Neural progenitor cell (in vitro differentiated cells): Measurements from ENCODE around the gene SMARCA1. TPM values are rescaled to one million over a fixed set of nuclear protein-coding genes. Genes with fewer than 3 reads are reported as not detected.

ENCODE experiments used
- DNase-seq: peaks from one replicate; pipeline ENCODE4 v3.0.0-alpha.2; 2016; ENCODE audit warnings: low spot score
- H2AFZ ChIP-seq: fragments of 200-600 bp; sonication (generic); replicated peaks from 2 replicates; pipeline ENCODE4 v1.6.1; 2016; ENCODE audit warnings: antibody characterized with exemption
- H3F3A ChIP-seq: fragments of 200-600 bp; sonication (generic); 2 replicates; pipeline ENCODE4 v1.6.1; 2016; ENCODE audit warnings: antibody characterized with exemption, low read depth
- H3K27ac ChIP-seq: fragments of 200-600 bp; sonication (generic); 2 replicates; pipeline ENCODE4 v1.5.1; 2016; ENCODE audit warnings: mild to moderate bottlenecking
- H3K27me3 ChIP-seq: fragments of 200-600 bp; sonication (generic); 2 replicates; pipeline ENCODE4 v1.6.1; 2016; ENCODE audit warnings: mild to moderate bottlenecking, moderate library complexity
- H3K36me3 ChIP-seq: fragments of 200-600 bp; sonication (generic); 2 replicates; pipeline ENCODE4 v1.5.1; 2016
- H3K4me1 ChIP-seq: fragments of 200-600 bp; sonication (generic); 2 replicates; pipeline ENCODE4 v1.6.1; 2016; ENCODE audit warnings: mixed run types
- H3K4me2 ChIP-seq: fragments of 200-600 bp; sonication (generic); 2 replicates; pipeline ENCODE4 v1.6.1; 2016
- H3K4me3 ChIP-seq: fragments of 200-600 bp; sonication (generic); 2 replicates; pipeline ENCODE4 v1.5.1; 2016
- H3K79me2 ChIP-seq: fragments of 200-600 bp; sonication (generic); 2 replicates; pipeline ENCODE4 v1.6.1; 2016; ENCODE audit warnings: low read depth
- H3K9ac ChIP-seq: fragments of 200-600 bp; sonication (generic); 2 replicates; pipeline ENCODE4 v1.6.1; 2016
- H3K9me3 ChIP-seq: fragments of 200-600 bp; sonication (generic); 2 replicates; pipeline ENCODE4 v1.5.1; 2016; ENCODE audit warnings: low read depth
- H4K20me1 ChIP-seq: fragments of 200-600 bp; sonication (generic); 2 replicates; pipeline ENCODE4 v1.6.1; 2016; ENCODE audit warnings: low read depth
- H3K27ac Mint-ChIP-seq: 3 replicates; pipeline ENCODE4 v1.8.0; 2021; ENCODE audit warnings: mixed read lengths
- H3K27me3 Mint-ChIP-seq: 2 replicates; pipeline ENCODE4 v1.8.0; 2022; ENCODE audit warnings: low read depth, mild to moderate bottlenecking, inconsistent platforms, moderate library complexity, mixed read lengths; ENCODE audit not compliant: insufficient read depth
- H3K36me3 Mint-ChIP-seq: 3 replicates; pipeline ENCODE4 v1.8.0; 2021; ENCODE audit warnings: mixed read lengths
- H3K4me1 Mint-ChIP-seq: 3 replicates; pipeline ENCODE4 v1.8.0; 2021; ENCODE audit warnings: mixed read lengths
- H3K4me3 Mint-ChIP-seq: 3 replicates; pipeline ENCODE4 v1.8.0; 2021; ENCODE audit warnings: mild to moderate bottlenecking, moderate library complexity, mixed read lengths
- H3K9me3 Mint-ChIP-seq: 3 replicates; pipeline ENCODE4 v1.8.0; 2020; ENCODE audit warnings: mixed read lengths
- EZH2 ChIP-seq: fragments of 200-600 bp; sonication (generic); IDR thresholded peaks from 2 replicates; pipeline ENCODE4 v1.6.1; 2017; ENCODE audit warnings: antibody characterized with exemption, mild to moderate bottlenecking, moderate library complexity
- EZH2phosphoT487 ChIP-seq: fragments of 200-600 bp; sonication (generic); IDR thresholded peaks from 2 replicates; pipeline ENCODE4 v1.6.1; 2017; ENCODE audit warnings: antibody characterized with exemption
- total RNA-seq: library from RNA; depleted of rRNA; stranded (reverse); fragments of >200 nt; gene quantifications from 2 replicates; pipeline ENCODE4 v1.2.3, GENCODE V29; 2015; ENCODE audit warnings: low replicate concordance
- TF ChIP-seq, protein P1 (sequence below): fragments of 200-600 bp; sonication (generic); IDR thresholded peaks from 2 replicates; pipeline ENCODE4 v1.5.1; 2017; ENCODE audit warnings: antibody characterized with exemption, mild to moderate bottlenecking

The SMARCA1 gene
- total RNA-seq, 1 donor from 2014 or later: 149 TPM

GRCh38 chrX:129478516-129478915 is 44.8 kb downstream of the SMARCA1 start:
- Mint-ChIP-seq H3K9me3 (no peaks in the 10 kb centered on the region), H3K36me3 (peaks cover 45% of the 10 kb centered on the region)
- no peak overlapping the region for H3K4me2 ChIP-seq

DNA sequence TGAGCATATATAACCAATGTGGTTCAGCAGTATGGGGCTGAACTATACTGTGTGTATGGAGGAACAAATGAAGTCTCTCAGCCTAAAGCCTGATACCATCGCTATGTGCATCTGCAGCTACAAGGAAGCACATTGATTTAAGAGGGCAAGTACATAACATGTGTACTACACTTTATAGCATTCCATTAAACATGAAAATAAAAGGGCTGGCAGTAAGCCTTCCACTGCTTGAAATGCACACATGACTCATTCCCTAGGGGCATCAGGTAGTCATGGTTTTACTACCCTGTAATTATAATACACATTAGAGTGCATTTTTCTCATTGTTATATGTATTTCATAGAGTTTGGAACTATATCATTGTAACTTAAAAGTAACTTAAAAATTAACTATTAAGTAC is 51.2 kb downstream of the SMARCA1 start:
- Histone ChIP-seq H3K4me2 (no peak overlapping the region), H3K27ac (no peak overlapping the region), H3K4me3 (no peak overlapping the region), H3K27me3 (no peaks in the 10 kb centered on the region), H4K20me1 (no peaks in the 10 kb centered on the region), H3K9ac (no peak overlapping the region), H3K36me3 (peaks cover 19% of the 10 kb centered on the region), H3K79me2 (no peaks in the 10 kb centered on the region), H3K9me3 (no peaks in the 10 kb centered on the region), H3F3A (no peaks in the 10 kb centered on the region), H3K4me1 (no peaks in the 10 kb centered on the region), H2AFZ (no peak overlapping the region)
- Mint-ChIP-seq H3K4me3 (no peak overlapping the region), H3K27me3 (no peaks in the 10 kb centered on the region), H3K36me3 (peaks cover 24% of the 10 kb centered on the region), H3K4me1 (no peaks in the 10 kb centered on the region), H3K27ac (no peak overlapping the region), H3K9me3 (no peaks in the 10 kb centered on the region)
- no peak for DNase-seq
- TF ChIP-seq EZH2phosphoT487 (no peak), EZH2 (no peak)
- TF ChIP-seq, protein P1, sequence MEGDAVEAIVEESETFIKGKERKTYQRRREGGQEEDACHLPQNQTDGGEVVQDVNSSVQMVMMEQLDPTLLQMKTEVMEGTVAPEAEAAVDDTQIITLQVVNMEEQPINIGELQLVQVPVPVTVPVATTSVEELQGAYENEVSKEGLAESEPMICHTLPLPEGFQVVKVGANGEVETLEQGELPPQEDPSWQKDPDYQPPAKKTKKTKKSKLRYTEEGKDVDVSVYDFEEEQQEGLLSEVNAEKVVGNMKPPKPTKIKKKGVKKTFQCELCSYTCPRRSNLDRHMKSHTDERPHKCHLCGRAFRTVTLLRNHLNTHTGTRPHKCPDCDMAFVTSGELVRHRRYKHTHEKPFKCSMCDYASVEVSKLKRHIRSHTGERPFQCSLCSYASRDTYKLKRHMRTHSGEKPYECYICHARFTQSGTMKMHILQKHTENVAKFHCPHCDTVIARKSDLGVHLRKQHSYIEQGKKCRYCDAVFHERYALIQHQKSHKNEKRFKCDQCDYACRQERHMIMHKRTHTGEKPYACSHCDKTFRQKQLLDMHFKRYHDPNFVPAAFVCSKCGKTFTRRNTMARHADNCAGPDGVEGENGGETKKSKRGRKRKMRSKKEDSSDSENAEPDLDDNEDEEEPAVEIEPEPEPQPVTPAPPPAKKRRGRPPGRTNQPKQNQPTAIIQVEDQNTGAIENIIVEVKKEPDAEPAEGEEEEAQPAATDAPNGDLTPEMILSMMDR: no peak

More at GRCh38 chrX:129478516-129478915, 44.8 kb downstream of the SMARCA1 start:
- Histone ChIP-seq H4K20me1 (no peaks in the 10 kb centered on the region), H3K4me1 (no peaks in the 10 kb centered on the region), H3K4me3 (no peak overlapping the region), H3K79me2 (no peaks in the 10 kb centered on the region), H3K9ac (no peak overlapping the region), H3K9me3 (no peaks in the 10 kb centered on the region), H2AFZ (no peak overlapping the region), H3K27me3 (no peaks in the 10 kb centered on the region), H3K36me3 (peaks cover 5% of the 10 kb centered on the region), H3K27ac (no peak overlapping the region), H3F3A (no peaks in the 10 kb centered on the region)
- TF ChIP-seq EZH2: no peak
- TF ChIP-seq, protein P1: no peak
- TF ChIP-seq EZH2phosphoT487: no peak
- H3K4me3 Mint-ChIP-seq: no peak overlapping the region
- DNase-seq: no peak
- H3K27ac Mint-ChIP-seq: no peak overlapping the region
- no peaks in the 10 kb centered on the region for H3K4me1 Mint-ChIP-seq
- no peaks in the 10 kb centered on the region for H3K27me3 Mint-ChIP-seq

DNA sequence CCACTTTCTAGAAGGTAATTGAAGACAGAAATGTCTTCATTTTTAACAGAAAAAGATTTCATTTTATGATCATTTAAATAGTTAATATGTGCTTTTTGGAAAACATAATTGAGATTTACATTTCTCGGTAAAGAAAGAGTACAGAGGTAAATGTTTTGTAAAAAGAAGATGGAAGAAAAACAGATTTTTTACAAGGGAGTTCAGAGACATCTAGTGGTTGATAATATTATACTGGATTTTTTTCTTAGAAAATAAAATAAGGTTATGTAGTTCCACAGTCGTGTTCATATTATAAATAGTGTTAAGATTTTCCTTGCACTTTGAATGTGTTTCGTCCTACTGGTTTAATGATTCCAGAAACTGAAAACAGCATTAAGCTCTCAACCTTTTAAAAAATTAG is 60.6 kb downstream of the SMARCA1 start:
- H3K9me3 Mint-ChIP-seq: no peaks in the 10 kb centered on the region
- TF ChIP-seq EZH2phosphoT487: no peak
- TF ChIP-seq, protein P1: peak; percentile 31

More for the DNA sequence above, 60.6 kb downstream of the SMARCA1 start:
- Histone ChIP-seq H3K79me2 (no peaks in the 10 kb centered on the region), H3K9ac (no peak overlapping the region), H3K9me3 (no peaks in the 10 kb centered on the region), H4K20me1 (peaks cover 2% of the 10 kb centered on the region), H3K27ac (no peak overlapping the region), H3K4me2 (no peak overlapping the region), H3K36me3 (peaks cover 19% of the 10 kb centered on the region), H3K27me3 (no peaks in the 10 kb centered on the region), H3F3A (no peaks in the 10 kb centered on the region), H3K4me1 (no peaks in the 10 kb centered on the region), H3K4me3 (no peak overlapping the region), H2AFZ (no peak overlapping the region)
- H3K27me3 Mint-ChIP-seq: no peaks in the 10 kb centered on the region
- peaks cover 32% of the 10 kb centered on the region for H3K36me3 Mint-ChIP-seq
- DNase-seq: no peak
- H3K4me3 Mint-ChIP-seq: no peak overlapping the region
- H3K27ac Mint-ChIP-seq: no peak overlapping the region
- H3K4me1 Mint-ChIP-seq: peaks cover 5% of the 10 kb centered on the region
